ENCODE measurements around the gene NDFIP1. TPM values are rescaled to one million over a fixed set of nuclear protein-coding genes. Genes with fewer than 3 reads are reported as not detected.

NDFIP1 gene
- total RNA-seq, 1 experiment from 2014 or later = 49.3 TPM

DNA sequence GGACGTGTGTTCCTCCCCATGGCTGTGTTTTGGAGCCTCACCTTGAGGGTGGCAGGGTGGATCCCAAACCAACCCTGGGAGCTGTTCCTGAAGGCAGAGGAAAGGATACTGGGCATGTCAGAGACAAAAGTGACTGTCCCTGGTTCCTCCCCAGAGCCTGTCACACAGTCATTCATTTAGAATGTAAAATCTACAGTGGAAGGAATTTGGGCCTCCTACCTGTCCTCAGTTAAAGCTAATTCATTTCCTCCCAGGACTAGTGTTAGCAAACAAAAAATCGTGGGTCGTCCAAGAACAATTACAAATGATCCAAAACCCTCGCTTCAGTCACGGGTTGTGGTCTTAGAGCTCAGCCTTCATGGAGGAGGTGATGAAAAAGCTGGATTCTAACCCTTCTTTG lies 83.2 kb downstream of the NDFIP1 start:
- DNase-seq (ENCODE audit: low spot score) = no peak
- no peaks in the 10 kb centered on the region for H3K4me1 ChIP-seq (ENCODE audit: insufficient read depth, low read length, poor library complexity, severe bottlenecking)
- no peaks in the 10 kb centered on the region for H3K27me3 ChIP-seq (replicated peaks; ENCODE audit: insufficient read depth, low read depth, low read length, poor library complexity)
- ChIA-PET CTCF (no interaction called here), POLR2A (ENCODE audit: low non-redundant PET) (no interaction called here)
- H3K27ac ChIP-seq (ENCODE audit: low read depth, low read length, poor library complexity, severe bottlenecking) = no peak overlapping the region
- TF ChIP-seq, protein P1, sequence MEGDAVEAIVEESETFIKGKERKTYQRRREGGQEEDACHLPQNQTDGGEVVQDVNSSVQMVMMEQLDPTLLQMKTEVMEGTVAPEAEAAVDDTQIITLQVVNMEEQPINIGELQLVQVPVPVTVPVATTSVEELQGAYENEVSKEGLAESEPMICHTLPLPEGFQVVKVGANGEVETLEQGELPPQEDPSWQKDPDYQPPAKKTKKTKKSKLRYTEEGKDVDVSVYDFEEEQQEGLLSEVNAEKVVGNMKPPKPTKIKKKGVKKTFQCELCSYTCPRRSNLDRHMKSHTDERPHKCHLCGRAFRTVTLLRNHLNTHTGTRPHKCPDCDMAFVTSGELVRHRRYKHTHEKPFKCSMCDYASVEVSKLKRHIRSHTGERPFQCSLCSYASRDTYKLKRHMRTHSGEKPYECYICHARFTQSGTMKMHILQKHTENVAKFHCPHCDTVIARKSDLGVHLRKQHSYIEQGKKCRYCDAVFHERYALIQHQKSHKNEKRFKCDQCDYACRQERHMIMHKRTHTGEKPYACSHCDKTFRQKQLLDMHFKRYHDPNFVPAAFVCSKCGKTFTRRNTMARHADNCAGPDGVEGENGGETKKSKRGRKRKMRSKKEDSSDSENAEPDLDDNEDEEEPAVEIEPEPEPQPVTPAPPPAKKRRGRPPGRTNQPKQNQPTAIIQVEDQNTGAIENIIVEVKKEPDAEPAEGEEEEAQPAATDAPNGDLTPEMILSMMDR (conservative IDR thresholded peaks at IDR 0.05; ENCODE audit: low read depth, low read length) = no peak
- TF ChIP-seq EZH2 (IDR thresholded peaks at IDR 0.05; ENCODE audit: borderline replicate concordance, low read depth, low read length, poor library complexity, severe bottlenecking) = no peak
- no peak overlapping the region for H3K4me3 ChIP-seq (ENCODE audit: low read depth, low read length, poor library complexity, severe bottlenecking)
- no TSS peak for BruUV-seq (replicated peaks)
- H3K36me3 ChIP-seq (ENCODE audit: insufficient read depth, low read length, poor library complexity, severe bottlenecking) = no peaks in the 10 kb centered on the region
- intact Hi-C loops (cut with micrococcal nuclease; ENCODE audit: unreplicated experiment) = no loop called here
- no peaks in the 10 kb centered on the region for H3K9me3 ChIP-seq (ENCODE audit: low read depth, low read length, poor library complexity, severe bottlenecking)

DNA sequence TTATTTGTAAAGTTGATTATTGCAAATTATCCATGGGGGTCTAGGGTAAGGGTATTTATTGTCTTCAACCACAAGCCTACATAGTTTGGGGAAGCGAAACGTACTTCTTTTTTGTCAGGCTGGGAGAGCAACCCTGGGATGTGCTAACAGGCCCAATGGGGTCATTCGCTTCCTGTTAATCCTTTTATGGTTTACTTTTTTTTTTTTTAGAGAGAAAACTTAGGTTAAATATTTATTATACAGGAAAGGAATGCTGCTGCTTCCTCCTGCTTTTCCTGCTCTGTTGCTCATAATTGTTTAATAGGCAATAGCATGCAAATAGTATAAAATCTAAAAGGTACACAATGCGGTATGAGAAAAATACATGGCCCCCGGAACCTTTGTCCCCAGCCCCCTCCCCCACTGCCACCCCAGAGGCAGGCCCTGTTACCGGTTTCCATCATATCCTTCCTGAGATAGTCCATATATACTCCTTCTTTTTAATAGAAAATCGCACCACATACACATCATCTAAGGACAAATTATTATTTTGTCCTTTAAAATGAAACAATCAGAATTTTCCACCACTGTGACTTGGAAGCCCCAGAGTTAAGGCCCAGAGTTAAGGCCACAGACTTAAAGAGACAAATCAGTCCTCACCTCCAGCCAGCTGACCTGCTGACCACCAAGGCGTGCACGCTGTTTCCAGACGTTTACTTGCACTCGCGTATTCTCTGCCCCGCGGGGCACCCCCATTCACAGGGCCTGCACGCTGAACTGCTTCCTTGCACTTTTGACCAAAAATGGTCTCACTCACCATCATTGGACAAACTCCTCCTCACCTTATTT lies 83.9 kb downstream of the NDFIP1 start:
- Histone ChIP-seq H3K4me1 (ENCODE audit: insufficient read depth, low read length, poor library complexity, severe bottlenecking) (no peaks in the 10 kb centered on the region), H3K4me3 (ENCODE audit: low read depth, low read length, poor library complexity, severe bottlenecking) (no peak overlapping the region), H3K27me3 (replicated peaks; ENCODE audit: insufficient read depth, low read depth, low read length, poor library complexity) (no peaks in the 10 kb centered on the region), H3K9me3 (ENCODE audit: low read depth, low read length, poor library complexity, severe bottlenecking) (no peaks in the 10 kb centered on the region), H3K27ac (ENCODE audit: low read depth, low read length, poor library complexity, severe bottlenecking) (no peak overlapping the region), H3K36me3 (ENCODE audit: insufficient read depth, low read length, poor library complexity, severe bottlenecking) (no peaks in the 10 kb centered on the region)
- no TSS peak for BruUV-seq (replicated peaks)
- DNase-seq (ENCODE audit: low spot score) = no peak
- TF ChIP-seq, protein P1 (conservative IDR thresholded peaks at IDR 0.05; ENCODE audit: low read depth, low read length) = no peak
- CTCF ChIA-PET = no interaction called here
- POLR2A ChIA-PET (ENCODE audit: low non-redundant PET) = no interaction called here
- intact Hi-C loops (cut with micrococcal nuclease; ENCODE audit: unreplicated experiment) = no loop called here

DNA sequence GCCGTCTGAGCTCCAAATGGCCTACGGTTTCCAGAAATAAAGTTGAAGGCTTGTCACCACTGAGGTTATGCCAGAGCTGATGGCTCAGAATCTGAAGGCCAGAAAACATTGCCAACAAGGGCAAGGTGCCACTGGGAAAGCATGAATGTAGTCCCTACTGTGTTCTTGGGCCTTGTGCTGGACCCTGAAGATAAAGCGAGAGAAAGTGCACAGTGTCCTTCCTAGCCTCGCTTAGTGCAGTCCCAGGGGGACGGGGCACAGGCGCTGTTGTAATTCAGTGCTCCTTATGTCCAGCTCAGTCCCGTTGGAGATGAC lies 84.5 kb downstream of the NDFIP1 start:
- Histone ChIP-seq H3K4me3 (ENCODE audit: low read depth, low read length, poor library complexity, severe bottlenecking) (no peak overlapping the region), H3K4me1 (ENCODE audit: insufficient read depth, low read length, poor library complexity, severe bottlenecking) (no peaks in the 10 kb centered on the region), H3K27me3 (replicated peaks; ENCODE audit: insufficient read depth, low read depth, low read length, poor library complexity) (no peaks in the 10 kb centered on the region), H3K9me3 (ENCODE audit: low read depth, low read length, poor library complexity, severe bottlenecking) (no peaks in the 10 kb centered on the region), H3K36me3 (ENCODE audit: insufficient read depth, low read length, poor library complexity, severe bottlenecking) (no peaks in the 10 kb centered on the region), H3K27ac (ENCODE audit: low read depth, low read length, poor library complexity, severe bottlenecking) (no peak overlapping the region)
- DNase-seq (ENCODE audit: low spot score) = no peak
- no TSS peak for BruUV-seq (replicated peaks)
- POLR2A ChIA-PET (ENCODE audit: low non-redundant PET) = no interaction called here
- TF ChIP-seq, protein P1 (conservative IDR thresholded peaks at IDR 0.05; ENCODE audit: low read depth, low read length) = no peak
- no peak for TF ChIP-seq EZH2 (IDR thresholded peaks at IDR 0.05; ENCODE audit: borderline replicate concordance, low read depth, low read length, poor library complexity, severe bottlenecking)
- intact Hi-C loops (cut with micrococcal nuclease; ENCODE audit: unreplicated experiment) = no loop called here
- CTCF ChIA-PET = no interaction called here
